Epidermal melanocyte (primary cell): ENCODE results near the gene VPS39.

Source experiments
- DNase-seq: peaks from one replicate; pipeline ENCODE4 v3.0.0; 2011; ENCODE audit warnings: low spot score; ENCODE audit not compliant: insufficient read length

The VPS39 gene

DNA sequence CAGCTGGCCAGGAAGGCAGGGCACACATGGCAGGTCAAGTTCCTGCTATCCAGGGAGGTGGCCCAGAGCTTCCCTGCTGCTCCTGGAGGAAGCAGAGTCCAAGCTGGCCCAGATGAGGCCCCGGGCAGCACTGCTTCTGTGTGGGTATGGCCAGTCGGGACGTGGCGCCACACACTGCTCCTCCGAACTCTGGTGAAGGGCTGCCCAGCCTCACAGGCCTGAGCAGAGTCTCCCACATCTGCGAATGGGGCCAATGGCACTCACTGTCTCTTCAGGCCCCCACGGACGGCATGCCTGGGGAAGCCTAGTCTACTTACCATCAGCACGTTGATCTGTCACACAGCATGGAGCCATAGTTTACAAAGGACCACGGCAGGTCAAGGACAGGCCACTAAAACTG is 49.2 kb downstream of the VPS39 start:
- no peak for DNase-seq

DNA sequence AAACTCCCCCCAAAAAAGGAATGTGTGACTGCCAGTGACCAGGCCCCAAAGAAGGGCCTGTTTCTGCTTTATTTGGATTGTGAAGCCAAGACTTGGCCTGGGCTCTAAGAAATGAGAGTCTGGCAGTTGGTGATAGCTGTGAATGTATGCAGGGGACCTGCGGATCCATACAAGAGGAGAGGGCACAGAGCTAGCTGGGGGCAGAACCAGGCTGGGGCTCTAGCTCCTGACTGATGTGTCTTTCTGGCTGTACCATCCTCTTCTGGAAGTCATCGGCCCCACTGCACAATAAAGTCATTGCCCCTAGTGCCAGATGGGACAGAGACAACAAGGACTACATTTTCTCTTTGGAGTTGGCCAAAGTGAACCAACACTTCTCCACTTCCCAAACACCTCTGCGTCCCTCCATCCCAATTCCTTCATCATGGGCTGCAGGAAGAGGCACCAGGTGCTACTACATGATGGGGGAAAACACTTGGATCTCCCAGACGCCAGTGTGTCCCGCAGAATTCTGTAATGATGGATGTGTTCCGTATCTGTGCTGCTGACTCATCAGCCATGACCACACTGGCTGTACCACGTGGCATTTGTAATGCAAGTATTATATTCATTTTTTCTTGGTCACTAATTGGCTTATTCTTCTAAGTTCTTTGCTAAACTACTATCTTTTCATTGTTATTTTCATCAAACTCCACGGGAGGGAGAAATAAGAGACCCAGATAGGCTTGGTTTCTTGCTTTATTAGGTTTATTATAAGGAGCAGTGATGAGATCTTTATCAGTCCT is 49.9 kb downstream of the VPS39 start:
- no peak for DNase-seq

DNA sequence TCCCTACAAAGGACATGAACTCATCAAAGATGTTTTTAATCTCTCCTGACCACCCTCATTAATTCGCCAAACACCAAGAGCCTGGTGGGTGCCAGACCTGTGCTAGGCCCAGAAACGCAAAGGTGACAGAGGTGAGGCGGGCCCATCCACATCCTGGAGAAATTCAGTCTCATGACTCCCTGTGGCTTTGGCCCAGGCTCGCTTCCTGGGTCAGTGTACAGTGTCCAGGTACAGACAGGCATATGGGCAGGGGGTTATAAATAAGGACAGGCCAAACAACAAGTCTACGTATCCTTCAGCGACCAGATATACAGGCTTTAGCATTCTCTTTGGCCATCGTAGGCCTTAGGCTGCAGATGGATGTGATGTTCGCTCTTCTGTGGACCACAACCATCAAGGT is 50.7 kb downstream of the VPS39 start:
- DNase-seq, result no peak

DNA sequence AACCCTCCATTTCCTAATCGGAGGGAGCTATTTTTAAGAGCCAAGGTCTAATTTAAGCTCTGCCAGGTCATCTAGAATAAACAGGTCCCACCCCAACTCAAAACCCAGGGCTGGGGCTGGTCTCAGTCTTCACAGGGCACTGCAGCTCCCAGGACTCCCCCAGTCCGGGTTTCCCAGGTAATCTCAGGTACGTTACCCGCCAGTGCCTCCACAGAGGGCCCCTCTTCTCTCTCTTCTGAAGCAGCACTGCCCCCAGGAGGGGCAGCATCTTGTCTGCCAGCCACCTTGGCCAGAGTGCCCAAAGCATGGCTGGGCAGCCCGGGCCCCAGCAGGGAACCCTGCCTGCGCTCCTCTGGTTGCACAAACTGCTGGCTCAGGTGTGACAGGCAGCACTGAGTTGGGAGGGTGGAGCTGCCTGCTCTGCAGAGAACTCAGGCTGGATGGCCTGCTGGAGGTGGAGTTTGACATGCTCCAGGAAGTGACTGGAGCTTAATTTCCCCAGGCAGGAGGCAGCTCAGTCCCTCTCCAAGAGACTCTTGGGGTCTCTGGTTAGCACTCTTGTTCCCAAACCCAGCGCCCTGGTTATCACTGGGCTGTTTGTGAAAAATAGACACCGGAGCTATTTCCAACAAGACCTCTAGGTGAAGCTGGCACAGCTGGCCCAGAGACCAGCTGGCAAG is 51.7 kb downstream of the VPS39 start, which contains the start of gene PLA2G4F:
TSS of gene PLA2G4F (minus strand) at position 394 of the 680 bp plus-strand sequence. CDS start at position 307, 87 bp downstream.
- DNase-seq, result no peak

DNA sequence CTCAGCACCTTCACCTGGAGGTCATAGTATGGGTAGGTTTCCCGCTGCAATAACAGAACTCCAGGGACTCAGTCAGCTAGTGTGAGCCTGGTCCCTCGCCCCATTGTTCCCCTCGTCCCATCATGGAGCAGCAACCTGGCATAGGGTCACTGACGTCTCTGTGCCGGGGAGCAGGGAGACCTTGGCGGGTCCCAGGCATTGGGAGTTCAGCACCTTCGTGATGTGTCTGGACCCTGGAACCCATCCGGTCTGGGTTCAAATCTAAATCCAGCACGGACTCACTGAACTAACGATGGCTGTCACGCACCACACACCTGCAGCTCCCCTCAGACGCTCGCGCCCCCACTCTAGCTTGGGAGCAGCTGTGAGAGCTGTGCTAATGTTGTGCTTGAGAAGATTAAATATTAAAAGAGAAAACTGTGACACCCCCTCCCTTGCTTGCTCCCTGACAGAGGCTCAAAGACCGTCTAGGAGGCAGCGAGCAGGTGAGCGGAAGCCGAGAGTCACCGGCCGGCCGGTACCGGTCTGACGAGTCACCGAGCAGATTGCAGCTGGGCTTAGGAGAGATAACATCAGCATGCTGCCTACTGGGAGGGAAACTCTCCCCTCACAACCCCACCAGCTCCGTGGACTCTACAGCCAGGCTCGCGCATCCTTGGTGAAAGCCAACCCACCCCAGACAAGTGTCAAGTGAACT is 52.4 kb downstream of the VPS39 start:
- DNase-seq, result no peak

DNA sequence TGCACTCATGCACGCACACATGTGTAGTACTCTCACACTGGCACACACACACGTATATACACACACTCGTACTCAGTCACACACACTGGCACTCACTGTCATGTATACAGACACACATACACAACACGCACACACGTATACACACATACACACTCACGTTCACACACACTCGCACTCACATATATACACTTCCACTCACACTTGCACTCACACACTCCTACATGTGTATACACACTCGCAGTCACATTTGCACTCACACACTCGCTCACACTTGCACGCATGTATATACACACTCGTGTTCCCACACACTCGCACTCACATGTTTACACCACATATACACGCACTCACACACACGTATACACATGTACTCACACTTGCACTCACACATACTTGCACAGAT is 53.1 kb downstream of the VPS39 start:
- no peak for DNase-seq

DNA sequence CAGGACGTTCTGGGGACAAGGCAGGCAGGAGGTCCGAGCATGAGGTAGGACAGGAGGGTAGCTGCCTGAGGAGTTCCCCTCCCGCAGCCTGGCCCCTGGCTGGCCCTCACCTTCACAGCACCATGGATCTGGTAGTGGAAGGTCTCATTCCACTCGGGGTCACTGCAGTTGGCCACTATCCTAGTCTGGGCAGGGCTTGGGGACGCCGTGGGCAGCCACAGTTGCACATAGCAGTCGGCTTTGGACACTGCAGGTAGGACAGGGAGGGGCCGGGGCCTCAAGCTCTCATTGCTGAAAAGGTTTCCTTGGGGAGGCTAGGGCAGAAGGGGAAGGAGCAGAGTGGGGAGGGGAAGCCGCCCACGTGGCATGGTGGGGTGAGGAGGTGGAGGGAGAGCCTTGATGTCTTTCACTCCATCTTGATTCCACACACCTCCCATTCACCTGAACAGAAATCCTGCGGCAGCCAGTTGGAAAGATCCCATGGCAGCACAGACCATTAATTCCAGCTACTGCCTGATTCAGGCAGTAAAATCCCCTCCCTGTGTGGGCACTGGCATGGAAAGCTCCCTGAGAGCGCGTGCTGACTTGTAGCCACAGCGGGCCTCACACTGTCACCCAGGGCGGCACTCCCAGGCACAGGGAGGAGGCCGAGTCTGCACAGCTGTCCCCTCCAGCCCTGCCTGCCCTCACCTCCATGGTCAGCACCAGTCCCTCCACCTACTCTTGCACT is 53.7 kb downstream of the VPS39 start:
- DNase-seq, result no peak

DNA sequence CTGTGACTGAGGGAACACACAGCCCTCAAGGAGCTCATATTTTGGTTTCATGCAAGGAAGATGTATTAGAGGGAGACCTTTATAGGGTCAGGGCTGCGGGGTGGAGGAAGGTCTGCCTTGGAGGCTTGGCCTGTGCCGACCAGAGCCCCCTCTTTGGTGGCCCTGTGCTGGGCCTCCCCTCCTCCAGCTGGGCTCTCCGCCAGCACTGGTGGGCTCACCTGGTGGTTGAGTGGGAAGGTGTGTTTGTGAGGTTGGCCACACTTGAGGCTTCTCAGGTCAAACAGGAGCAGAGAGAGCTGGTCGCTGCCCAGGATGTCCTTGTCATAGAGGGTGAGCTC is 54.3 kb downstream of the VPS39 start:
- DNase-seq, result no peak

DNA sequence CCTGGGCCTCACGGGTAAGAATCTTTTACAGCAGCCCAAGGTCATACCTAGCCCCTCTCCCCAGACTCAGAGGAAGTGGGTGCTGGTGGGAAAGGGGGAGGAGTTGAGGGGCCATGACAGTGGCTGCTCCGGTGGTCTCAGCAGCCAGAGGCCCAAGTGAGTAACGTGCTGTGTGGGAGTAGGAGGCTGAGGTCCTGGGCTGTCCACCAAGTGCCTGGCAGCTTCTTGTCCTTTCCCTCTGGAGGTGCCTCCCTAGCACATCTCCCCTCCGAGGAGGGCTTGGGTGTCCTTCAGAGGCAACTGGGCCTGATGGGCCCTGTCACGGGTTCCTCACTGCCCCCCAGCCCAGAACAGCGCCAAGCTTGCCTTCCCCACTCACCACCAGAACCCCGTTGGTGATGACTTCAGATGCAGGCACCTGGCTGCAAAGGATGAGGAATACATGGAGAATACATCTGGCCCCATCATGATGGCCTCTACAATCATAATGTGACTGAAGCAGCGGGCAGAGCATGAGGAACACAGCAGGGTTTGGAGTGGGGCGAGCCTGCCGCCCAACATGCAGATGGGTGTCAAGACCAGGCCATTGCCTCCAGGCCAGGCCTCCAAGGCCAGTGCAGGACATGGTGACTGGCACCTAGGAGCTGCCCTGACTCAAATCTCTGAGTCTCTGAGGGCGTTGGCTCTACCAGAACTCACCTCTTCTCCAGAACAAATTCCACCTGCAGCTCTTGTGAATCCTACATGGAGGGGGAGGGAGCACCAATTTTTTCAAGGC is 55.0 kb downstream of the VPS39 start:
- no peak for DNase-seq

DNA sequence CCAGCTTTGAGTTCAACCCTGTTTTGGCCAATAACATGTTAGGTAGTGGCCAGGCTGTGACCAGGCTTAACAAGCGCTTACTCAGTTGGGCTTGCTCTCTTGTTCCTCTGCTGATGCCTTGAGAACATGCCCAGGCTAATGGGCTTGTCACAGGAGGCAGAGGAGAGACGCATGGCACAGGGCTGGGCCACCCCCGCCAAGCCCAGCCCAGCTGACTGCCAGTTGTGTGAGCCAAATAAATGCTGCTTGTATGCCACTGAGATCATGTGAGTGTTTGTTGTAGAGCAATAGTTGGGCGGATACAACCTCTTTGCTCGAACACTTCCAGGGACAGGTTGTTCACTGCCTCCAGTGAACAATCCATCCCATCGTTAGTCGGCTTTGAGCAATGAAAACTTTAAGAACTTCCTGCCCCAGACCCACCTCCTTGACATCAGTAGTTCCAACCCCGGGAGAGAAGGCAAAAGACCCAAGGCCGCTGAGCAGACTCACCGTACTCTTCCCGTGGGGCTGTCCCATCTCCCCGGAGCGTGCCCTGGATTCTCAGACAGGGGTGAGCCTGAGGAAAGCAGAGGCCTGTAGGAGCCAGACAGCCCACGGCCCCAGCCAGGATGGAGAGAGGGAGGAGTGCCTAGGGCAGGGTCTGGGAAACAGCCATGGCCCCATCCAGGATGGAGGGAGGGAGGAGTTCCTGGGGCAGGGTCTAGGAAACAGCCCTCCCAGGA is 55.7 kb downstream of the VPS39 start:
- no peak for DNase-seq

DNA sequence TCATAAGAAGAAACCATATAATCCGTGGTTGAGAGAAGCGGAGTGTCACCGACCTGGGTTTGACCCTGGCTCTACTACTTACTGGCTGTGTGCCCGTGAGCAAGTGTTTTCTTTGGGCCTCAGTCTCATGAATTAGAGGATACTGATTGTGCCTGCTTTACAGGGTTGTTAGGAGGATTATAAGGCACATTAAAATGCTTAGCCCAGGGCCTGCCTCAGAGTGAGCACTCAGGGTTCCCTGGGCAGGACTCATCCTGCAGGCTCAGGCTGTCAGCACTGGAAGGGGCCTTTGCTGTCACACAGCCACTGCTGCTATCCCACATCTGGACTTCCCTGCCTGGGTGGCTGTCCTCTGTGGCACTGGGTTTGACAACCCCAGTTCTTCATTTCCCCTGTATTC is 56.4 kb downstream of the VPS39 start:
- no peak for DNase-seq

DNA sequence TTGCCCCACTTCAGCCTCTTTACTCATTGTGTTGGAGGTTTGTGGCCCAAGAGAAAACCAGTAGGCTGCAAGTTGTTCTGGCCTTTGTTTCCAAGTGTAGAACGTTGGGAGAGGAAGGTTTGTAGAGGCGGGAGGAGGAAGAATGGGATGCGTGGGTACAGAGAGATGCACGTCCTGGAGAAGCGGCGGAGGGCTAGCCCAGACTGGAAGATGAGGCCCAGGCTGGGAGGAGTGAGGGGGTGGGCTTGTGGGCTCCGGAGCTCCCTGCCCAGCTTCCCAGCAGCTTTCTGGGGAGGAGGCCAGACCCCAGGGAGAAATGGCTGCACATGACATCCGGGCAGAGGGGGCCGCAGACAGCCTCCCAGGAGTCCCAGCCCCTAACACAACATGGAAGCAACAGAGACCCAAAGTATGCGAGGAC is 57.0 kb downstream of the VPS39 start:
- DNase-seq, result no peak

DNA sequence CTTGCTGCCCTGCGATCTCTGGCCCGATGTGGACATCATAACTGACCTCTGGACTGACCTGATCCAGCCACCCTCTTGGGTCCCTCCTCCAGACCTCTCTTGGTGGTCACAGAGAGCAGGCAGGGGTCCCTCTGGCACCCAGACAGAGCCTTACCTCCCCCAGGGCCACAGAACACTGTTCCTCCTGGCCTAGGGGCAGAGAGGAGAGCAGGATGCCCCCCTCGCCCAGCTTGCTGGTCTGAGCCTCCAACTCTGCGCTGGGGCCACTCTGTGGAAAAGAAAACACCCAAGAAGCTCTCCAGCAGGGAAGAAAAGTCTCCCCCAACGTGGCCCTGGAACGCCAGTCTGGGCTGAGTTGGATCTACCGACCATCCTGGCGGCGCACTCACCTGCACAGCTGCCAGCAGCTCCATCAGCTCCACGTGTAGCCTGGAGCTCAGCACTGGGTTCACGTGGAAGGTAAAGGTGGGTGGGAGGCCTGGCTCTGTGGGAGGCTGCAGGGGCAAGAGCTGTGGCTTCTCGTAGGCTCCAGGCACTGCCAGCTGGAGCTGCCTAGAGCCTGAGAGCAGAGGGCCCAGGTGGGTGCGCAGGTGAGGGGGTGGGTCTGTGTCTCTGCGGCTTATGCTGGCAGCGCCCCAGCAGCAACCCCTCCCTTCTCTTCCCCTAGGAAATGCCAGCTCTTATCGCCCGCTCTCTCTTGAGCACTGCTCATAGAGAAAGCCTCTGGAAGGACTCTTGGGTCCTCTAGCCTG is 57.7 kb downstream of the VPS39 start:
- no peak for DNase-seq

DNA sequence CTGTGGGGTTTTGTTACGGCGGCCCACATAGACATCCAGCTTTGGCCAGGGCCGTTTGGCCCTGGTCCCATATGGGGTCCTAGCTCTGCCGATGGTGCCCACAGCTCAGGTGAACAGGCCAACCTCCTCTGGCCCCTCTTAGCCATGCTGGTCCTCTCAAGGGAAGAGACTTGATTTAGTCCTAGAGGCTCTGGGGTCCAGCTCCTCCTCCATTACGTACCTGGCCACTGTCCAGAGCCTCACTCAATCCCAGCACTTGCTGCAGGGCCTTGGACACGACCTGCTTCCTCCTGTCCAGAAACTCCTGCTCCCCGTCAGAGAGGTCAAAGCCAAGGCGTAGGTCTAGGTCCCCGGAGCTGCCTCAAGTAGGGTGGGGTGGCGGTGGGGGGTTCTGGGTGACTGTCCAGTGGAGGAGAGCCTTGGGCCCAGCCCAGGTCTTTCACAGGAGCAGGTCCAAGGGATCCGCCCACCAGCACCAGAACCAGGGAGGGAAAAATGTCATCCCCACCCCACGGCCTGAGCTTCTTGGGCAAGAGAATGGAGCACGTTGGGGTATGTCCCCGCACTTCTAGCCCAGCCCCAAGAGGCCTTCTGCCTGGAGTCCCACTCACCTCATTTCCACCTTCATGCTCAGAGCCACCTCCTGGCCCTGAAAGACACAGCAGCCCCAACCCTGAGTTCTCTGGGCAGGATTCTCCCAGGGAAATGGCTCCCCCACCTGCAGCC is 58.4 kb downstream of the VPS39 start:
- no peak for DNase-seq

DNA sequence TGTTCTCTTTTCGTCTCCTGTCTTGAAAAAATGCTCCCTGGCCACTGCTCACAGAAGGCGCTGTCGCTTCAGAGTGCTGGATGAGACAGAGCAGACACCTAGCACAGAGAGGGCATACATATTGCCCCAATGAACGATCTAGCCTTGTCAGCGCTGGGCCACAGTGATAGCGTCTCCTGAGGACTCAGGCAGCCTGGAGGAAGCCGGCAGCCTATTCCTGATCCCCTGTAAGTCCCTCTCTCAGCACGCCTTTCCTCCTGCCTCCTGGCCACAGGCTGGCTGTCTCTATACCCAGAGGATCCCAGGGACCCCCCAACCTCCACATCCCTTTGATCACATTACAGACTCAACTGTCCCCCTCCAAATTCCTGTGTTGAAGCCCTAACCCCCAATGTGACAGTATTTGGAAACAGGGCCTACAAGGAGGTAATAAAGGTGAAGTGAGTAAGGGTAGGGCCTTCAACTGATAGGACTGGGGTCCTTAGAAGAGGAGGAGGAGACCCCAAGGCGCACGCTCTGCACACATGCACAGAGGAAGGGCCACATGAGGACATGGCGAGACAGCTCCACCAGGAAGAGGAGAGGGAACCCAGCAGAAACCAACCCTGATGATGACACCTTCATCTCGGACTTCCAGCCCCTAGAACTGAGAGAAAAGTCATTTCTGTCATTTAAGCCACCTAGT is 59.2 kb downstream of the VPS39 start:
- no peak for DNase-seq

DNA sequence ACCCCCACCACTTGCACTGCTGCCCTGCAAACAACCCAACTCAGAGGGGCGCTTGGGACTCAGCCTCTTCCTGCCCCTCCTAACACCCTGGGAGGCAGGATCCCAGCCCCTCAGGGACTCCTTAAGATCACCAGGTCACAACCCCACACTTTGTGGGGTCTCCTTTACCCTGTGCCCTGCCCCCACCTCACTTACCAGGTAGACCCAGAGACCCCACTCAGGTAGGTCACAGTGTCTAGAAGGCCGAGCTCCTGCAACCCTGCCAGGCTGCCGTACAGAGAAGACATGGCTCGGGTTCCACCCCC is 60.7 kb downstream of the VPS39 start:
- no peak for DNase-seq

DNA sequence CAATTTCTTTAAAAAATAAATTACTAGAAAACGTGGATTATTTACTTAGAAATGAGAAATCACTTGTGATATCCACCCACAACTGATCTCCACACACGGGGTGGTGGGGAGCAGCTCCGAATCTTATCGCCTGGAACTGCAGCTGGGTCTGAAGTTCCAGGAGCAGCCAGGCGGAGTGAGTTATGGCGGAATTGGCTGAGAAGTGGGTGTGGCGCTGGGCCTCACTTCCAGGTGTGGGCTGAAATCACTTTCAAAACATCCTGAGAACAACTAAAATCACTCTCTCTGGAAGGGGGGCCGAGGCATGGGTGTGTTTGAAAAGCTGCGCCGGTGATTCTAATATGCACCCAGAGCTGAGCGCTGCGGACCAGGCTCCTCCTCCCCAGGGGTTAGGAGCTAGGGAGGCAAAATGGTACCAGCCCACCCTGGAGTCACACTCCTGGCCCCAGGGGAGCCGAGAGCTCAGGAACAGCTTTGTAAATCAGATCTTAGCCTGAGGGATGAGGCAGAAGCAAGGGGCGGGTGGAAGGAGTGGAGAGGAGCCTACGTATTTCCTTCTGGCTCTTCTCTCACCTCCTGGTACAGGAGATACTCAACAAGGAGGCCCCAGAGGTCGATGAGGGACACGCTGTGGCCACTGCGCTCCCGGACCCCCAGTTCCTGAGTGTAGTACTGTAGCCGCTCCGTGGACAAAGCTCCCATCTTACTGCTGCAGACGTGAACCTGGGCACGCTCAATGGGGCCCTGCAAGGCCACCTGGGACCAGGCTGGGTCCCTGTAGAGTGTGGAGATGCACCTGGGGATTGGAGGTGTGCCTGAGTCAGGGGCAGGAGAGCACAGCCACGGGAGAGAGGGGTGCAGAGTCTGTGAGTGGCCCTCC is 61.3 kb downstream of the VPS39 start:
- no peak for DNase-seq
